HL-60/S4 (cell line): ENCODE results near the gene FBXL13.
"Not testable (repeated sequence)": the region's sequence is repeated elsewhere in the genome, so short reads cannot be mapped to it uniquely, and the experiment has no call there.

Source experiments
- in situ Hi-C: fragments of 300-500 bp; cut with MboI; formaldehyde crosslinking; loops from 2 replicates; pipeline ENCODE4 v1.14.3; 2022; ENCODE audit warnings: low sequenced_read_pairs

Gene FBXL13

GRCh38 chr7:103080923-103081322 is 6.3 kb upstream of the FBXL13 start:
- in situ Hi-C loops: no loop called here

GRCh38 chr7:103079836-103080235 is 5.2 kb upstream of the FBXL13 start:
- in situ Hi-C loops: no loop called here

- in situ Hi-C loops: not testable (repeated sequence)
These were observed 3.6 kb upstream of the FBXL13 start for GRCh38 chr7:103078226-103078625.

DNA sequence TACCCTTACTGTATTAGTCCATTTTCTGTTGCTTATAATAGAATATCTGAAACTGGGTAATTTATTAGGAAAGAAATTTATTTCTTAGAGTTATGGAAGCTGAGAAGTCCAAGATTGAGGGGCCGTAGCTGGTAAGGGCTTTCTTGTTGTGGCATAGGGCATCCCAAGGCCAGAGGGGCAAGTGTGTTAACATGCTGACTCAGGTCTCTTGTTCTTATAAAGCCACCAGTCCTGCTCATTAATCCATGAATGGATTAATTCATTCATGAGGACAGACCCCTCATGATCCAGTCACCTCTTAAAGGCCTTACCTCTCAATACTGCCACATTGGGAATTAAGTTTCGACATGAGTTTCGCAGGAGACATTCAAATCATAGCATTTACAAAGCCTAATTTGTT is 2.7 kb upstream of the FBXL13 start:
- in situ Hi-C loops: no loop called here

DNA sequence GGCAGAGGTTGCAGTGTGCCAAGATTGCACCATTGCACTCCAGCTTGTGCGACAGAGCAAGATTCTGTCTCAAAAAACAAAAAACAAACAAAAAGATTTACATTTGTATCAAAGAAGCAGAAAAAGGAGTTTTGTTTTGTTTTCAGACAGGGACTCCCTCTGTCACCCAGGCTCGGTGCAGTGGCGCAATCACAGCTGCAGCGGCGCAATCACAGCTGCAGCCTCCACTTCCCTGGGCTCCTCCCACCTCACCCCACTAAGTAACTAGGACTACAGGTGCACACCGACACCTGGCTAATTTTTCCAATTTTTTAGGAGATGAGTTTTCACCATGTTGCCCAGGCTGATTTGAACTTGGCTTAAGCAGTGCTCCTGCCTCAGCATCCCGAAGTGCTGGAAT is 2.2 kb upstream of the FBXL13 start:
- in situ Hi-C loops: no loop called here

GRCh38 chr7:103075337-103075918 is 832 bp upstream of the FBXL13 start:
- in situ Hi-C loops: no loop called here

DNA sequence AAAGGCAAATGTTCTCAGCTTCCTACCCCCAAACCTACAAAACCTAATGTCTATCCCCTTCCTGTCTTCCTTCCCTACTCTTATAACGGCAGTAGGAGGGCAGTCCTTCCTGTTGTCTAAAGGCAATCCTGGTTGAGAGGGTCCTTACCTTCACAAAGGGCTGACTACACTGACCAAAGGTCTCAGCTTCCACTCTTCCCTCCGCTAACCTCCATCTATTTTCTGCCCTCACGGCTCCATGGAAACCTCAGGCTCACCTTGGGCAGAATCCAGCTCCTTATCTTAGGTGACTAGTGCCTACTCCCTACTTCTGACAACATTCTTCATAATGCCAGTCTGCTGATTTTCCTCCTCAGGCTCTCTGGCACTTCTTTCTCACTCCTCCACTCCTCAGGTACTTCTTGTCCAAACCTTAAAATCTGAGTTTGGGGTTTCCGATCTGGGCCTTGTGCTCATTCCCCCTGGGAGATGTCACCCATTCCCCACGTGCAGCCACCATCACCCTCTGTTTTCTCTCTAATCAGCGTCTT is 542 bp downstream of the FBXL13 start:
- in situ Hi-C loops: loop anchor here (25.0 kb wide), 1 partner anchor 312 kb away; no protein-coding TSS in a partner anchor

DNA sequence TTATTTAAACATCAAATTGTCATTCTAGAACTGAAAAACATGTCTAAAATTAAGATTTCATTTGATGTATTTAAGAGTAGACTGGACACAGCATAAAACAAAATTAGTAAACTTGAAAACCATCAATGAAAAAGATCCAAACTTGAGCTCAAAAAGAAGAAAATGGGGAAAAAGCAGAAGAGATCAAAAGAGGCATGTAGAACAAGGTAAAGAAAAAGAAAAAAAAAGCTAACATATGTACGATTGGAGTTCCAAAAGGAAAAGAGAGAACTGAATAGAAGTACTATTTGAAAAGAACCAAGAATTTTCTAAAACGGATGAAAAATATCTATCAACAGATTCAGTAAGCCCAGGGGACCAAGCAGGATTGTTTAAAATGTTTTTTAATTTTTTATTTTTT is 3.6 kb downstream of the FBXL13 start:
- in situ Hi-C loops: loop anchor here (25.0 kb wide), 1 partner anchor 309 kb away; no protein-coding TSS in a partner anchor

- in situ Hi-C loops: loop anchor here (25.0 kb wide), 1 partner anchor 306 kb away; no protein-coding TSS in a partner anchor
These were observed 5.9 kb downstream of the FBXL13 start for GRCh38 chr7:103068414-103069403.

- in situ Hi-C loops: loop anchor here (25.0 kb wide), 1 partner anchor 303 kb away; no protein-coding TSS in a partner anchor
These were observed 8.9 kb downstream of the FBXL13 start for GRCh38 chr7:103065667-103066066.

GRCh38 chr7:103063895-103064294 is 10.7 kb downstream of the FBXL13 start:
- in situ Hi-C loops: loop anchor here (25.0 kb wide), 1 partner anchor 302 kb away; no protein-coding TSS in a partner anchor

GRCh38 chr7:103059471-103059870 is 15.1 kb downstream of the FBXL13 start:
- in situ Hi-C loops: loop anchor here (25.0 kb wide), 1 partner anchor 297 kb away; no protein-coding TSS in a partner anchor

- in situ Hi-C loops: loop anchor here (25.0 kb wide), 1 partner anchor 296 kb away; no protein-coding TSS in a partner anchor
These were observed 16.5 kb downstream of the FBXL13 start for GRCh38 chr7:103058122-103058521.

- in situ Hi-C loops: loop anchor here (25.0 kb wide), 1 partner anchor 294 kb away; no protein-coding TSS in a partner anchor
These were observed 18.6 kb downstream of the FBXL13 start for GRCh38 chr7:103056006-103056405.

DNA sequence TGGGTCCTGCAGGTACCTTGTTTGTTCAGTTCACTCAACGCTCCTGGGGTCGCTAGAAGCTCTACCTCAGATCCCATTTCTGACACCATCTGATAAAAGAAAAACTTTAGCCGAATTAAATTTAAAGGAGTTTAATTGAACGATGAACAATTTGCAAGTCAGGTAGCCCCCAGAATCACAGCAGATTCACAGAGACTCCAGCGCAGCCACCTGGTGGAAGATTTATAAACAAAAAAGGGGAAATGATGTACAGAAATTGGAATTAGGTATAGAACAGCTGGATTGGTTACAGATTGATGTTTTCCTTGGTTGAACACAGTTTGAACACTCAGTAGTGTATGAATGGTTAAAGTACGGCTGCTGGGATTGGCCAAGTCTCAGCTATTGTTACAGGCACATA is 23.1 kb downstream of the FBXL13 start:
- in situ Hi-C loops: loop anchor here (25.0 kb wide), 1 partner anchor 289 kb away; no protein-coding TSS in a partner anchor

DNA sequence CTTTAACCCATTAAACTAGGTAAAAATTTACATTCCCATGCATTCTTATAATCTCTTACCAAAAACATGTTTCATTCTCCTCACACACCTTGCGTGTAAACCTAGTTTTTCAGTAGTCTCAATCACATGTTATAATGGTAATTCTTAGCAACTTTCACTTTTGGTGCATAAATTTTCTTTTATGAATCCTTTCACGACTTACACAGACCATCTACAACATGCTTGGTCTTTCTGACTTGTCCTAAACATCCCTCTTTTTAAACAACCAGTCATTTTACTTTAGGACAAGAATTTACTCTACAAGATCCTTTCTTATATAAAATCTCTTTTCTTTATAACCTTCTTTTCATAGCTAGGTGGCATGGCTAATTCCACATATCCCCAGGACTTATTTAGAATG is 25.8 kb downstream of the FBXL13 start:
- in situ Hi-C loops: no loop called here

- in situ Hi-C loops: not testable (repeated sequence)
These were observed 32.8 kb downstream of the FBXL13 start for GRCh38 chr7:103041815-103042214.

DNA sequence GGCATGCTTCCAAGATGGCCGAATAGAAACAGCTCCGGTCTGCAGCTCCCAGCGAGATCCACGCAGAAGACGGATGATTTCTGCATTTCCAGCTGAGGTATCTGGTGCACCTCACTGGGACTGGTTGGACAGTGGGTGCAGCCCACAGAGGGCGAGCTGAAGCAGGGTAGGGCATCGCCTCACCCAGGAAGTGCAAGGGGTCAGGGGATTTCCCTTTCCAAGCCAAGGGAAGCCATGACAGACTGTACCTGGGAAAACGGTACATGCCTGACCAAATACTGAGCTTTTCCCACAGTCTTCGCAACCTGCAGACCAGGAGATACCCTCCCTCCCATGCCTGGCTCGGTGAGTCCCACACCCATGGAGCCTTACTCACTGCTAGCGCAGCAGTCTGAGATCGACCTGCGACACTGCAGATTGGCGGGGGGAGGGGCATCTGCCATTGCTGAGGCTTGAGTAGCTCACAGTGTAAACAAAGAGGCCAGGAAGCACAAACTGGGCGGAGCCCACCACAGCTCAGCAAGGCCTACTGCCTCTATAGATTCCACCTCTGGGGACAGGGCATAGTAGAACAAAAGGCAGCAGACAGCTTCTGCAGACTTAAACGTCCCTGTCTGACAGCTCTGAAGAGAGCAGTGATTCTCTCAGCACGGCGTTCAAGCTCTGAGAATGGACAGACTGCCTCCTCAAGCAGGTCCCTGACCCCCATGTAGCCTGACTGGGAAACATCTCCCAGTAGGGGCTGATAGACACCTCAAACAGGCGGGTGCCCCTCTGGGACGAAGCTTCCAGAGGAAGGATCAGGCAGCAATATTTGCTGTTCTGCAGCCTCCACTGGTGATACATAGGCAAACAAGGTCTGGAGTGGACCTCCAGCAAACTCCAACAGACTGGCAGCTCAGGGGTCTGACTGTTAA is 36.5 kb downstream of the FBXL13 start:
- in situ Hi-C loops: not testable (repeated sequence)

GRCh38 chr7:103037476-103037822 is 37.1 kb downstream of the FBXL13 start:
- in situ Hi-C loops: no loop called here

DNA sequence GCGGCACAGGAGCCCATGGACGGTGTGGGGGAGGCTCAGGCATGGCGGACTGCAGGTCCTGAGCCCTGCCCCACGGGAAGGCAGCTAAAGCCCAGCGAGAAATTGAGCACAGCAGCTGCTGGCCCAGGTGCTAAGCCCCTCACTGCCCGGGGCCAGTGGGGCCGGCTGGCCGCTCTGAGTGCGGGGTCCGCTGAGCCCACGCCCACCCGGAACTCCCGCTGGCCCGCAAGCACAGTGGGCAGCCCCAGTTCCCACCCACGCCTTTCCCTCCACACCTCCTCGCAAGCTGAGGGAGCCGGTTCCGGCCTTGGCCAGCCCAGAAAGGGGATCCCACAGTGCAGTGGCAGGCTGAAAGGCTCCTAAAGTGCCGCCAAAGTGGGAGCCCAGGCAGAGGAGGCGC is 40.3 kb downstream of the FBXL13 start:
- in situ Hi-C loops: not testable (repeated sequence)
